MM.1S (cell line): ENCODE data around the gene LRRC38.

Experiments used
- DNase-seq: peaks from one replicate; pipeline ENCODE4 v3.0.0-alpha.2; 2015
- H2AFZ ChIP-seq: fragments of 300-600 bp; sonication (generic); 2 replicates; pipeline ENCODE4 v1.6.0; 2016; ENCODE audit warnings: antibody characterized with exemption, low read length
- H3F3A ChIP-seq: fragments of 300-600 bp; sonication (generic); 2 replicates; pipeline ENCODE4 v1.6.1; 2016; ENCODE audit warnings: mild to moderate bottlenecking, antibody characterized with exemption, low read length, moderate library complexity, mixed read lengths; ENCODE audit not compliant: insufficient read depth
- H3K27ac ChIP-seq: fragments of 300-600 bp; sonication (generic); 2 replicates; pipeline ENCODE4 v1.5.1; 2016; ENCODE audit warnings: mild to moderate bottlenecking, low read length
- H3K27me3 ChIP-seq: fragments of 300-600 bp; sonication (generic); replicated peaks from 2 replicates; pipeline ENCODE4 v1.6.0; 2016; ENCODE audit warnings: low read length; ENCODE audit not compliant: insufficient read depth
- H3K36me3 ChIP-seq: fragments of 300-600 bp; sonication (generic); replicated peaks from 2 replicates; pipeline ENCODE4 v1.6.1; 2016; ENCODE audit warnings: mild to moderate bottlenecking, low read length, mixed read lengths; ENCODE audit not compliant: insufficient read depth
- H3K4me1 ChIP-seq: fragments of 300-600 bp; sonication (generic); 2 replicates; pipeline ENCODE4 v1.6.1; 2016; ENCODE audit warnings: low read length, mixed read lengths
- H3K4me2 ChIP-seq: fragments of 300-600 bp; sonication (generic); 2 replicates; pipeline ENCODE4 v1.6.0; 2016; ENCODE audit warnings: low read depth, low read length
- H3K4me3 ChIP-seq: fragments of 300-600 bp; sonication (generic); 2 replicates; pipeline ENCODE4 v1.5.1; 2016; ENCODE audit warnings: low read length, mixed read lengths
- H3K79me2 ChIP-seq: fragments of 300-600 bp; sonication (generic); 2 replicates; pipeline ENCODE4 v1.6.1; 2016; ENCODE audit warnings: mixed run types, low read length, mixed read lengths
- H3K9ac ChIP-seq: fragments of 300-600 bp; sonication (generic); 2 replicates; pipeline ENCODE4 v1.6.1; 2016; ENCODE audit warnings: low read length, mixed read lengths
- H3K9me2 ChIP-seq: fragments of 300-600 bp; sonication (generic); replicated peaks from 2 replicates; pipeline ENCODE4 v1.6.1; 2016; ENCODE audit warnings: mild to moderate bottlenecking, low read length, mixed read lengths; ENCODE audit not compliant: insufficient read depth
- H3K9me3 ChIP-seq: fragments of 300-600 bp; sonication (generic); replicated peaks from 2 replicates; pipeline ENCODE4 v1.6.1; 2016; ENCODE audit warnings: mild to moderate bottlenecking, low read length, mixed read lengths; ENCODE audit not compliant: insufficient read depth
- H4K20me1 ChIP-seq: fragments of 300-600 bp; sonication (generic); 2 replicates; pipeline ENCODE4 v1.6.1; 2016; ENCODE audit warnings: mild to moderate bottlenecking, low read length, moderate library complexity, mixed read lengths; ENCODE audit not compliant: insufficient read depth
- CTCF ChIP-seq: fragments of 300-600 bp; sonication (generic); IDR thresholded peaks from 2 replicates; pipeline ENCODE4 v1.5.1; 2016; ENCODE audit warnings: antibody characterized with exemption, low read length, mixed read lengths
- EZH2 ChIP-seq: fragments of 300-600 bp; sonication (generic); optimal IDR thresholded peaks from 2 replicates; pipeline ENCODE3; 2017; ENCODE audit warnings: low read depth, mild to moderate bottlenecking, antibody characterized with exemption, low read length, mixed read lengths
- EZH2phosphoT487 ChIP-seq: fragments of 300-600 bp; sonication (generic); IDR thresholded peaks from 2 replicates; pipeline ENCODE4 v1.6.1; 2018; ENCODE audit warnings: antibody characterized with exemption, low read length

LRRC38 gene

GRCh38 chr1:13520985-13521384, 7.2 kb upstream of the LRRC38 start:
- no peaks in the 10 kb centered on the region for H3K36me3 ChIP-seq
- no peak for TF ChIP-seq EZH2
- TF ChIP-seq EZH2phosphoT487: no peak
- no peak for TF ChIP-seq CTCF
- DNase-seq: no peak
- H3K4me3 ChIP-seq: no peak overlapping the region
- H3K4me1 ChIP-seq: no peaks in the 10 kb centered on the region
- no peak overlapping the region for H3K4me2 ChIP-seq
- H3K9ac ChIP-seq: no peak overlapping the region
- no peak overlapping the region for H3K27ac ChIP-seq
- H3K9me3 ChIP-seq: no peaks in the 10 kb centered on the region
- no peaks in the 10 kb centered on the region for H3K79me2 ChIP-seq
- no peak overlapping the region for H2AFZ ChIP-seq
- H3F3A ChIP-seq: no peaks in the 10 kb centered on the region
- H4K20me1 ChIP-seq: no peaks in the 10 kb centered on the region
- H3K9me2 ChIP-seq: no peaks in the 10 kb centered on the region
- no peaks in the 10 kb centered on the region; the same call in 1 of the 2 replicates for H3K27me3 ChIP-seq

GRCh38 chr1:13517193-13517812, 3.5 kb upstream of the LRRC38 start:
- TF ChIP-seq EZH2phosphoT487 (no peak), CTCF (peak; percentile 35), EZH2 (no peak)
- no peak overlapping the region for H3K27ac ChIP-seq
- no peak for DNase-seq

GRCh38 chr1:13516606-13517005, 2.8 kb upstream of the LRRC38 start:
- Histone ChIP-seq H3K27ac (no peak overlapping the region), H3K9me3 (no peaks in the 10 kb centered on the region), H3K9ac (no peak overlapping the region), H3K36me3 (no peaks in the 10 kb centered on the region), H3K4me2 (no peak overlapping the region), H3K9me2 (no peaks in the 10 kb centered on the region), H3K79me2 (no peaks in the 10 kb centered on the region), H4K20me1 (no peaks in the 10 kb centered on the region), H2AFZ (no peak overlapping the region), H3K4me3 (no peak overlapping the region), H3F3A (no peaks in the 10 kb centered on the region), H3K27me3 (peaks cover 12% of the 10 kb centered on the region), H3K4me1 (no peaks in the 10 kb centered on the region)
- TF ChIP-seq EZH2 (no peak), CTCF (no peak), EZH2phosphoT487 (no peak)
- no peak for DNase-seq

More at GRCh38 chr1:13517193-13517812, 3.5 kb upstream of the LRRC38 start:
- H4K20me1 ChIP-seq: no peaks in the 10 kb centered on the region
- H2AFZ ChIP-seq: no peak overlapping the region
- H3K4me3 ChIP-seq: no peak overlapping the region
- no peaks in the 10 kb centered on the region for H3K36me3 ChIP-seq
- peaks cover 9% of the 10 kb centered on the region for H3K27me3 ChIP-seq
- no peak overlapping the region for H3K4me2 ChIP-seq
- H3K79me2 ChIP-seq: no peaks in the 10 kb centered on the region
- H3K9ac ChIP-seq: no peak overlapping the region
- no peaks in the 10 kb centered on the region for H3K4me1 ChIP-seq
- H3K9me2 ChIP-seq: no peaks in the 10 kb centered on the region
- no peaks in the 10 kb centered on the region for H3K9me3 ChIP-seq
- H3F3A ChIP-seq: no peaks in the 10 kb centered on the region
